ENCODE results near the gene NEGR1.

- TF ChIP-seq CTCF (IDR thresholded peaks at IDR 0.05) (no peak), POLR2A (IDR thresholded peaks at IDR 0.05) (no peak), POLR2AphosphoS5 (IDR thresholded peaks at IDR 0.05) (no peak)
These were observed 272.9 kb downstream of the NEGR1 start for GRCh38 chr1:72009173-72010093.
